Measurements from ENCODE around the gene OXTR.

DNA sequence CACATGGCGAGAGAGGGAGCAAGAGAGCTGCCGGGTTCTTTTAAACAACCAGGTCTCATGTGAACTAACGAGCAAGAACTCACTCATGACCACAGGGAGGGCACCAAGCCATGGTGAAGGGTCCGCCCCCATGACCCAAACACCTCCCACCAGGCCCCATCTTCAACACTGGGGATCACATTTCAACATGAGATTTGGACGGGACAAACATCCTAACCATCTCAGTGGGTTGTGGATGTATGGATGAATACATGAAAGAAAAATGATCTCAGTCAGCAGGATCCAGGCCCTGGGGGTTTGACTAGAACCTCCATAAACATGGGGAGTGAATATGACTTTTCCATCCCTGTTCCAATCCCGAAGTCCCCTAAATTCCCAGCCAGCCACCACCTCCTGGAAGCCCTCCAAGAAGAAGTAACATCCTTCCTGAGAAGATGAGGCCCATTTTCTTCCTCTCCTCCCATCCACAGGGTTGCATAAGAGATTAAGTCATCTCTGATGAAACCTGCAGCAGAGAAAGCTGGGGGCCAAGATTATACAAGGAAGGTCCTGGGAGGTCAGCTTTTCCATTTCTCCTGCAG lies 26.3 kb downstream of the OXTR start:
- TF ChIP-seq YY1 (IDR thresholded peaks at IDR 0.05; ENCODE audit: insufficient read depth, insufficient read length): no peak
- no peak for TF ChIP-seq ZNF274 (IDR thresholded peaks at IDR 0.05; ENCODE audit: low read depth, low read length)
